SU-DHL-6 (cell line): Measurements from ENCODE around the gene HIP1R.

Experiments used
- H2AFZ ChIP-seq: fragments of 200-600 bp; sonication (generic); 2 replicates; pipeline ENCODE4 v1.6.1; 2014; ENCODE audit warnings: low read depth, mild to moderate bottlenecking, moderate library complexity, mixed read lengths, antibody characterized with exemption, low read length; ENCODE audit not compliant: severe bottlenecking
- H3F3A ChIP-seq: fragments of 200-600 bp; shearing (Covaris generic); 2 replicates; pipeline ENCODE4 v1.6.0; 2016; ENCODE audit warnings: antibody characterized with exemption, mild to moderate bottlenecking; ENCODE audit not compliant: insufficient read depth
- H3K27ac ChIP-seq: fragments of 200-600 bp; sonication (generic); 2 replicates; pipeline ENCODE4 v1.5.1; 2016; ENCODE audit warnings: low read depth, mild to moderate bottlenecking, low read length, moderate library complexity, mixed read lengths
- H3K27me3 ChIP-seq: fragments of 200-600 bp; sonication (generic), shearing (Covaris generic); 2 replicates; pipeline ENCODE4 v1.6.0; 2014; ENCODE audit warnings: mild to moderate bottlenecking, low read length
- H3K36me3 ChIP-seq: fragments of 200-600 bp; sonication (generic); 2 replicates; pipeline ENCODE4 v1.6.1; 2014; ENCODE audit warnings: mild to moderate bottlenecking, low read length, mixed read lengths
- H3K4me2 ChIP-seq: fragments of 300-600, 200-600 bp; shearing (Covaris generic), sonication (generic); 2 replicates; pipeline ENCODE4 v1.6.0; 2014; ENCODE audit warnings: low read length, low read depth, mild to moderate bottlenecking; ENCODE audit not compliant: poor library complexity, severe bottlenecking
- H3K4me3 ChIP-seq: fragments of 200-600 bp; sonication (generic); 2 replicates; pipeline ENCODE4 v1.5.1; 2014; ENCODE audit warnings: antibody characterized with exemption, low read length, mild to moderate bottlenecking, mixed read lengths; ENCODE audit not compliant: insufficient read depth, poor library complexity, severe bottlenecking
- H3K79me2 ChIP-seq: fragments of 200-600 bp; sonication (generic); 2 replicates; pipeline ENCODE4 v1.6.1; 2014; ENCODE audit warnings: mild to moderate bottlenecking, low read length, moderate library complexity; ENCODE audit not compliant: insufficient read depth
- H3K9ac ChIP-seq: fragments of 200-600 bp; sonication (generic); 2 replicates; pipeline ENCODE4 v1.7.0; 2014; ENCODE audit warnings: mild to moderate bottlenecking, low read length
- H3K9me2 ChIP-seq: fragments of 200-600 bp; sonication (generic); replicated peaks from 2 replicates; pipeline ENCODE4 v1.6.1; 2014; ENCODE audit warnings: low read length; ENCODE audit not compliant: insufficient read depth
- H3K9me3 ChIP-seq: fragments of 200-600 bp; sonication (generic); 2 replicates; pipeline ENCODE4 v1.6.1; 2014; ENCODE audit warnings: low read length, mixed read lengths; ENCODE audit not compliant: insufficient read depth
- H4K20me1 ChIP-seq: fragments of 200-600 bp; sonication (generic); 2 replicates; pipeline ENCODE4 v1.6.1; 2014; ENCODE audit warnings: low read depth, mild to moderate bottlenecking, antibody characterized with exemption, low read length, moderate library complexity, mixed read lengths
- CTCF ChIP-seq: fragments of 200-600 bp; sonication (generic); IDR thresholded peaks from one replicate; pipeline ENCODE4 v1.5.1; 2017; ENCODE audit warnings: antibody characterized with exemption, mild to moderate bottlenecking, low read length, moderate library complexity; ENCODE audit not compliant: insufficient read depth, poor library complexity, severe bottlenecking
- EZH2phosphoT487 ChIP-seq: fragments of 200-600 bp; sonication (generic), shearing (Covaris generic); conservative IDR thresholded peaks from 2 replicates; pipeline ENCODE4 v1.6.1; 2018; ENCODE audit warnings: mild to moderate bottlenecking, antibody characterized with exemption, low read length, moderate library complexity, mixed read lengths

HIP1R gene

GRCh38 chr12:122840580-122841513 lies 5.6 kb downstream of the HIP1R start:
- H3K4me3 ChIP-seq, result no peak overlapping the region
- peaks cover 11% of the 10 kb centered on the region for H3F3A ChIP-seq
- peaks cover 10% of the 10 kb centered on the region; the same call in 1 of the 2 replicates for H4K20me1 ChIP-seq
- H3K9me3 ChIP-seq, result no peaks in the 10 kb centered on the region
- H3K9ac ChIP-seq, result no peak overlapping the region
- TF ChIP-seq CTCF (no peak), EZH2phosphoT487 (no peak)
- no peak overlapping the region for H2AFZ ChIP-seq
- peaks cover 25% of the 10 kb centered on the region; the same call in 1 of the 2 replicates for H3K79me2 ChIP-seq
- H3K27me3 ChIP-seq, result no peaks in the 10 kb centered on the region
- no peaks in the 10 kb centered on the region for H3K36me3 ChIP-seq
- H3K9me2 ChIP-seq, result no peaks in the 10 kb centered on the region
- H3K27ac ChIP-seq, result no peak overlapping the region
- H3K4me2 ChIP-seq, result no peak overlapping the region

GRCh38 chr12:122841544-122842321 lies 6.5 kb downstream of the HIP1R start:
- Histone ChIP-seq H2AFZ (no peak overlapping the region), H3K27me3 (no peaks in the 10 kb centered on the region), H3K27ac (no peak overlapping the region), H3K9ac (no peak overlapping the region), H3K36me3 (no peaks in the 10 kb centered on the region), H4K20me1 (peaks cover 9% of the 10 kb centered on the region; the same call in 1 of the 2 replicates), H3F3A (peaks cover 3% of the 10 kb centered on the region), H3K9me3 (no peaks in the 10 kb centered on the region), H3K4me3 (no peak overlapping the region), H3K4me2 (no peak overlapping the region), H3K79me2 (peaks cover 24% of the 10 kb centered on the region; the same call in 1 of the 2 replicates), H3K9me2 (no peaks in the 10 kb centered on the region)
- TF ChIP-seq CTCF (no peak), EZH2phosphoT487 (no peak)

GRCh38 chr12:122842505-122843405 lies 7.5 kb downstream of the HIP1R start:
- Histone ChIP-seq H3K9ac (no peak overlapping the region), H3K4me3 (no peak overlapping the region), H4K20me1 (peaks cover 6% of the 10 kb centered on the region; the same call in 1 of the 2 replicates), H3K36me3 (no peaks in the 10 kb centered on the region), H3K9me2 (no peaks in the 10 kb centered on the region), H3F3A (no peaks in the 10 kb centered on the region), H3K27me3 (no peaks in the 10 kb centered on the region), H3K27ac (no peak overlapping the region), H3K79me2 (peaks cover 16% of the 10 kb centered on the region; the same call in 1 of the 2 replicates), H3K4me2 (no peak overlapping the region), H3K9me3 (no peaks in the 10 kb centered on the region), H2AFZ (no peak overlapping the region)
- TF ChIP-seq CTCF (no peak), EZH2phosphoT487 (no peak)
